PC-9 (cell line): ENCODE data around the gene RNF157.

Experiments
- CTCF ChIP-seq: fragments of 200-600 bp; sonication (generic); conservative IDR thresholded peaks from 2 replicates; pipeline ENCODE4 v1.6.1; 2017; ENCODE audit warnings: mixed run types, antibody characterized with exemption, mild to moderate bottlenecking, moderate library complexity
- EZH2 ChIP-seq: fragments of 200-600 bp; sonication (generic); IDR thresholded peaks from 2 replicates; pipeline ENCODE4 v1.8.0; 2017; ENCODE audit warnings: antibody characterized with exemption, low read depth

GRCh38 chr17:76265624-76266243 is 25.4 kb upstream of the RNF157 start:
- TF ChIP-seq CTCF (no peak), EZH2 (no peak)
